Erythroblast (primary cell): ENCODE results near the gene PRAMEF4.
"Not testable (repeated sequence)": the region's sequence is repeated elsewhere in the genome, so short reads cannot be mapped to it uniquely, and the experiment has no call there.

Source experiments
- DNase-seq, 2 experiments: peaks; one replicate each; lab custom pipeline; 2025; lab: John Stamatoyannopoulos, UW
- GATA1 ChIP-seq: IDR thresholded peaks from 2 replicates; pipeline ENCODE4 v1.6.1; 2011; ENCODE audit warnings: low read depth, mild to moderate bottlenecking, control low read depth, low read length, moderate library complexity
- POLR2A ChIP-seq: IDR thresholded peaks from 2 replicates; pipeline ENCODE4 v1.6.1; 2011; ENCODE audit warnings: mild to moderate bottlenecking, low read length

The PRAMEF4 gene

DNA sequence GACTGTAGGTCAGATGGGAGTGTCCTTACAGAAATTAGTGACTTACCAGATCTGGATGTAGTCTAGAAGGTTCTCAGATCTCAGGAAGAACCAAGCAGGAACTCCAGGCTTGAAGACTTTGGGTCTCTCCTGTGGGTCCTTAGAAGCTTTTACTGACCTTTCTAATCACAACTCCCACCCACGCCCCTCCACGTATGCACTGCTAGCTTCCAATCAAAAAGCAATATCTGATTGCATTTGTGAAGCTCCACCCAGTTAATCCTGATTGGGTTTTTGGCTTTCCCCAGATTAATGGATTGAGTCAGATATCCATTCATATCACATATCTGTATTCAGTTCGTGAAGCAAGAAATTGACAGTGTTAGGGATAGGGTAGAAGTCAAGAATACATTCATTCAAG is at the start of gene PRAMEF4:
TSS of gene PRAMEF4 (minus strand) at position 101 of the 400 bp plus-strand sequence. CDS start 2,807 bp downstream, outside the sequence.
- not testable (repeated sequence) for DNase-seq

DNA sequence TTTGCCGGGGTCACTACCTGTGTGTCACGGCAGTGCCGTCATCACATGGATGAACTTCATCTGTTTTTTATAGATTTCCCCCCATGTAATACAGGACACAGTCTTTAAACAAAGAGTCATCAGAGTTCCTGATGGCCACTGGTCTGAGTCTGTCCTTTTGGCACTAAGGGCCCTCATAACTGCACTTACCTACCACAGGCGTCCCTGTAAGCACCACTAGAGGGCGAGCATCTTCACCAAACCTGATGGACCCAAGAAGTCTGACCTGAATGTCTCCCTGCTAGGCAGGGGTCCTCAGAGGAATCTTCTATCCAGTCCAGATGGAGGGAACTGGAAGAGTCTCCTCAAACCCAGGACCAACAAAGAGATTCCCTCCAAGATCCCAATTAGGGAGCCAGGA is 38.4 kb upstream of the PRAMEF4 start:
- not testable (repeated sequence) for DNase-seq

DNA sequence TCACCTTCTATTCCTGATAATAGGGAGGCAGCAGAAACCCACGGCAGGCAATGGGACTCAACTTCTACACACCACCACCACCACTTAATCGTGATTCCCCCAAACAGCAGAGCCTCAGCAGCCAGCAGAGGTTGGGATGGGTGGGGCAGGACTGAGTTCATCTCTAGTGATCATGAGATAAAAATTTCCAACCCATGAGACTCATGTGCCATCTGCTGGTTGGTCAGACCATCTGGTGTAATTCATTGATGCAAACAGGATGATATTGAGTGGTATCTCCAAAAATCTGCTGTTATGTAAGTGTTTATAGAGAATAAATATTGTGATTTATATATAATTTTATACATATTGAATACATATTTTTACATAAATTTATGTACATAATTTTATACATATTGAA is 35.7 kb upstream of the PRAMEF4 start:
- not testable (repeated sequence) for DNase-seq

DNA sequence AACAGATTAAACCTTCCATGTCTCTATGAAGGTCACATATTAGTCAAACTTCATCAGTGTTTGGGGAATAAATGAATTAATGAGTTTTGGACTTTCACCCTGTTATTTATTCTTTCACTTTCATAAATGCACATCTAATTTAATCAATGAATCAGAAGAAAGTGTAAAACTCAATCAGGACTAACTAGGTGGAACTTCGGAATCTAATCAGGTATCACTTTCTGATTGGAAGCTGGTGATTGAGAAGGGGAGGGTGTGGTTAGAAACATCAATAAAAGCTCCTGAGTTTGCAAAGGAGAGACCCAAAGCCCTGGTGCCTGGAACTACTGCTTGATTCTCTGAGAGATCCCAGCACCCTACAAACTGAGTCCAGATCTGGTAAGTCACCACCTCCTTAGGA is 30.3 kb upstream of the PRAMEF4 start, which contains the start of gene PRAMEF7:
TSS of gene PRAMEF7 (plus strand) at position 301 of the 400 bp plus-strand sequence. CDS start 1,083 bp downstream, outside the sequence.
- not testable (repeated sequence) for DNase-seq

DNA sequence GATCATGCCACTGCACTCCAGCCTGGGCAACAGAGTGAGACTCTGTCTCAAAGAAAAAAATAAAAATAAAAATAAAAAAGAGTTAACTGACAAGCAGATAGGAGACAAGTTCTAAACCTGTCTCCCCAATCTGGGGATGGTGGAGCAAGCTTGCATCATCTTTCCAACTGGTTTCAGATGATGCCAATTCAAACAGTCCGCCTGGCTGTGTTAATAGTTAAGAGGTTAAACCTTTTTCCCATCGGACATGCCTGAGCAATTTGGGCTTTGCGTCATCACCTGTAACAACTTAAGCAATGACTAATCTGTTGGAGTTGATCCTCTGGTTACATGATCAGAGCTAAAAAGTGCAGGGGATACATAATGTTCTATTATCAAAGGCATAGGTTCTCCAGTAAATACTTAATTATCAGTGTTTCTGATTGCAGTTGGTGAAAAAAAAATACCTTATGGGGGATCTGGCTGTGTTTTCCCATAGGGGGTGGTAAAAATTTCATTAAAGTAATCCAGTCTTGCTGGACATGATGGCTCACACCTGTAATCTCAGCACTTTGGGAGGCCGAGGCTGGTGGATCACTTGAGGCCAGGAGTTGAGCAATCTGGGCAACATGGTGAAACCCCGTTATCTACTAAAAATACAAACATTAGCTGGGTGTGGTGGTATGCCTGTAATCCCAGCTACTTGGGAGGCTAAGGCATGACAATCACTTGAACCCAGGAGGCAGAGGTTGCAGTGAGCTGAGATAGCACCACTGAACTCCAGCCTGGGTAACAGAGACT is 18.0 kb upstream of the PRAMEF4 start:
- not testable (repeated sequence) for DNase-seq

DNA sequence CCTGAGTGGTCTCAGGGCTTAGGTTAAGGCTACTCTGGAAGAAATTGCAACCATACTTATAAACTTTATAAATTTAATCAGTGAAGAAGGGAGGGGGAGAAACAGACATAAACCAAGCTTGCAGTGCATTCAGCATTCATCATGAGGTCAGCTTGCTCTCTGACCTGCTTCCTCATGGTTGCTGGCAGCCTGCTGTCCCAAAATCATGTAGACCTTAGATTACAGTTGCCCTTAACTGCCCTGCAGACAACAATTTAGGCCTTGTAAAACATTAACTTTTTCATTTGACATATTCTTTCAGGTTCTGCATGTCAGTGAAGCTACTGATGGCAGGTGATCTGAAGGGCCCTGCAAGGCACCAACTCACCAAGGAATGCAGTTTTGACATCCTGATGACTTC is 13.2 kb upstream of the PRAMEF4 start:
- DNase-seq: not testable (repeated sequence)

DNA sequence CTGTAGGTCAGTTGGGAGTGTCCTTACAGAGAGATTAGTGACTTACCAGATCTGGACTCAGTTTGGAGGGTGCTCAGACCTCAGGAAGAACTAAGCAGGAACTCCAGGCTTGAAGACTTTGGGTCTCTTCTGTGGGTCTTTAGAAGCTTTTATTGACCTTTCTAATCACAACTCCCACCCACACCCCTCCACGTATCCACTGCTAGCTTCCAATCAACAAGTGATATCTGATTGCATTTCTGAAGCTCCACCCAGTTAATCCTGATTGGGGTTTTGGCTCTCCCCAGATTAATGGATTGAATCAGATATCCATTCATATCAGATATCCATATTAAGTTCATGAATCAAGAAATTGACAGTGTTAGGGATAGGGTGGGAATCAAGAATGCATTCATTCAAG is 12.2 kb upstream of the PRAMEF4 start, which contains the start of gene PRAMEF10:
TSS of gene PRAMEF10 (minus strand) at position 101 of the 400 bp plus-strand sequence. CDS start 2,423 bp downstream, outside the sequence.
- DNase-seq: not testable (repeated sequence)

DNA sequence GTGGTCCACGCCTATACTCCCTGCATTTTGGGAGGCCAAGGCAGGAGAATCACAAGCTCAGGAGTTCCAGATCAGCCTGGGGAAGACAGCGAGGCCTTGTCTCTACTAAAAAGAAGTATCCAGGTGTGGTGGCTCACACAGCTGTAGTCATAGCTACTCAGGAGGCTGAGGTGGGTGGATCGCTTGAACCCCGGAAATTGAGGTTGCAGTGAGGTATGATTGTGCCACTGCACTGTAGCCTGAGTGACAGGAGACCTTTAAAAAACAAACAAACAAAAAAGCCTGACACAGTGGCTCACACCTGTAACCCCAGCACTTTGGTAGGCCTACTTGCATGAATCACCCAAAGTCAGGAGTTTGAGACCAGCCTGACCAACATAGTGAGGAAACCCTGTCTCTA is 7.5 kb downstream of the PRAMEF4 start:
- not testable (repeated sequence) for DNase-seq

DNA sequence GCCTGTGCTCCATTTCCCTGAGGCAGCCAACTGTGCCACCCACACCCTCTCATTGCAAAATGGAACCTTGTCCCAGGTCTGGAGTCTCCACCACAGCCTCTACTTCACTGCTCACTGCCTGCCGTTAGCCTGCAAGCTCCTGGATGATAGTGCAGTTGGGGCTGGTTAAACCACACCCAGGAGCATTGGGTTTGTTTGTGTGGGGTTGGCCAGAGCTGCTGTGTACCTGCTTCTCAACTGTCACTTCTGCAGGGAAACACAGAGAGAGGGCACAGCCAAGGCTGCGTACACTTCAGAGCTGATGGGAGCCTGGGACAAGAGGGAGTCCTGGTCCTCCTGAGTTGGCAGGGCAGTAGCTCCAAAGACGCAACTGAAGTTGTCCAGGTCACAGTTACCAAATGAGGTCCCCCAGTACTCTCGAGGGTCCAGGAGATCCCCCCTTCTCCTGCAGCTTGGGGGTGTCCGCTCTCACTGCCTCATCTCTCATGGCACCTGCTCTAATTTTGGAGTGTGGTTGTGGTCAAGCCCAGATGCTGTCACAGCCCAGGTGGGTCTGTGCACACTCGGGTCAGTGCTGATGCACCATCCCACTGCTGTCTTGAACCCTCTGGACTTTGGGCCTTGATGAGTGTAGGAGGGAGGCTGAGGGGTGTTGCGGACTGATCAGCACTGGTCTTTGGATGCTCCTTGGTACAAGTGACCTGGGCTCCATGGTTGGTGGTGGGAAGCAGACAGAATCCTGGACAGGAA is 22.7 kb downstream of the PRAMEF4 start:
- DNase-seq: not testable (repeated sequence)

DNA sequence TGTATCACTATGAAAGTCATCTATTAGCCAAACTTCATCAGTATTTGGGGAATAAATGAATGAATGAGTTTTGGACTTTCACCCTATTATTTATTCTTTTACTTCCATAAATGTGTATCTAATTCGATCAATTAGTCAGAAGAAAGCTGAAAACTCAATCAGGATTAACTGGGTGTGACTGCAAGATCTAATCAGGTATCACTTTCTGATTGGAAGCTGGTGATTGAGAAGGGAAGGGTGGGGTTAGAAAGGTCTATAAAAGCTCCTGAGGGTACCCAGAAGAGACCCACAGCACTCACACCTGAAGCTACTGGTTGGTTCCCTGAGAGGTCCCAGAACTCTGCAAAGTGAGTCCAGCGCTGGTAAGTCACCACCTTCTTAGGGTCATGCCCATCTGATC is 29.2 kb downstream of the PRAMEF4 start, which contains the start of gene PRAMEF2:
TSS of gene PRAMEF2 (plus strand) at position 301 of the 400 bp plus-strand sequence. CDS start 1,924 bp downstream, outside the sequence.
- not testable (repeated sequence) for DNase-seq

DNA sequence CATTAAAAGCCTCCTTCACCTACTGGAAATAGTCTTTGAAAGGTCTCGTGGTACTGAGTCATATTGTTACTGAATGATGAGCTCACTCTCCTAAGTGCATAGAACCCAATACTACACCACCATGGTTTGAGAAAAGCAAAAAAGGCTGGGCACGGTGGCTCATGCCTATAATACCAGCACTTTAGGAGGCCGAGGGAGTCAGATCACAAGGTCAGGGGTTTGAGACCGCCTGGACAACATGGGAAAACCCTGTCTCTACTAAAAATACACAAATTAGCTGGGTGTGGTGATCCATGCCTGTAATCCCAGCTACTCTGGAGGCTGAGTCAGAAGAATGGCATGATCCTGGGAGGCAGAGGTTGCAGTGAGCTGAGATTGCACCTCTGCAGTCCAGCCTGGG is 34.2 kb downstream of the PRAMEF4 start:
- no peak for TF ChIP-seq GATA1
- TF ChIP-seq POLR2A: no peak
- no peak for DNase-seq

DNA sequence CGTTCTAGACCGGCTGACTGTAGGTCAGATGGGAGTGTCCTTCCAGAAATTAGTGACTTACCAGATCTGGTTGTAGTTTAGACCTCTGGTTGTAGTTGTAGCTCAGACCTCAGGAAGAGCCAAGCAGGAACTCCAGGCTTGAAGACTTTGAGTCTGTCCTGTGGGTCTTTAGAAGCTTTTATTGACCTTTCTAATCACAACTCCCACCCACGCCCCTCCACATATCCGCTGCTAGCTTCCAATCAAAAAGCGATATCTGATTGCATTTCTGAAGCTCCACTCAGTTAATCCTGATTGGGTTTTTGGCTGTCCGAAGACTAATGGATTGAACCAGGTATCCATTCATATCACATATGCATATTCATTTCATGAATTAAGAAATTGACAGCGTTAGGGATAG is 37.4 kb downstream of the PRAMEF4 start, which contains the start of gene HNRNPCL1:
TSS of gene HNRNPCL1 (minus strand) at position 101 of the 400 bp plus-strand sequence. CDS start 431 bp downstream, outside the sequence.
- not testable (repeated sequence) for DNase-seq

DNA sequence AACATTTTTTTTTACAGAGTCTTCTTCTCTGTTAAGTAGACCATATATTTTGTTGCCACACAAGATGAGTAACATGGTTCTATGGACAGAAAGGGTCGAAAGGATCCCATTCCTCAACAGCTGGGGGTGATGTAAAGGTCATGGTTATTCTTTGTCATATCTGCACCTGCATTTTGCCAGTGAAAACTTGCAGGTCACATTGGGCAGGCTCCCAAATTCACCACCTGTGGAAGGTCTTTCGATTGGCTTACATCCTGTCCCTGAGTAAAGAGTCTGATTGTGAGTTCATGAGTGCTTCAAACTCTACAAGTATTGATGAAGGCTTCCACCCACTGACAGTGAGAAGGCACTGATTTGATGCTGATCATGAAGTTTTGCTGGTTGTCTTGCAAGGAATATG is 52.8 kb downstream of the PRAMEF4 start:
- DNase-seq: not testable (repeated sequence)

DNA sequence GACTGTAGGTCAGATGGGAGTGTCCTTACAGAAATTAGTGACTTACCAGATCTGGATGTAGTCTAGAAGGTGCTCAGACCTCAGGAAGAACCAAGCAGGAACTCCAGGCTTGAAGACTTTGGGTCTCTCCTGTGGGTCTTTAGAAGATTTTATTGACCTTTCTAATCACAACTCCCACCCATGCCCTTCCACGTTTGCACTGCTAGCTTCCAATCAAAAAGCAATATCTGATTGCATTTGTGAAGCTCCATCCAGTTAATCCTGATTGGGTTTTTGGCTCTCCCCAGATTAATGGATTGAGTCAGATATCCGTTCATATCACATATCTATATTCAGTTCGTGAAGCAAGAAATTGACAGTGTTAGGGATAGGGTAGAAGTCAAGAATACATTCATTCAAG is 54.7 kb downstream of the PRAMEF4 start, which contains the start of gene PRAMEF11:
TSS of gene PRAMEF11 (minus strand) at position 101 of the 400 bp plus-strand sequence. CDS start 2,621 bp downstream, outside the sequence.
- DNase-seq: not testable (repeated sequence)
